Measurements from ENCODE around the gene SIDT1.

The SIDT1 gene

DNA sequence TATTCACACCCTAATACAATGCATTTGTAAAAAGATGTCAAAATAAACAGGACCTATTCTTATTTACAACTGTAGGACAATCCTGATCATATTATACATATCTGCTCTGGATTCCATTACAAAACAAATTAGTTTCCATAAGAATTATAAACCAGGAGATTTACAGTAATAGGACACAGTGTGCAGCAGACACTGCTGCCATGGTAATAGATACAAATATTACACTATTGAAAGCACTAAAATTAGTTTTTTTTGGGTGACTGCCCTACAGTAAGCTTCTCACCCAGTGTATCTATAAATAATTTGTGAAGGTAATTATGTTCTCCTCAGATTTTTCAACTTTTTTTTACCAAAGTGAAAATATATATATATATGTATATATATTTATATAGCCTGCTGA, 116.2 kb downstream of the SIDT1 start:
- Mint-ChIP-seq H3K27ac (no peak overlapping the region), H3K4me3 (no peak overlapping the region), H3K4me1 (ENCODE audit: low read depth) (no peaks in the 10 kb centered on the region), H3K27me3 (ENCODE audit: low read depth) (no peaks in the 10 kb centered on the region), H3K36me3 (ENCODE audit: low read depth) (peaks cover 17% of the 10 kb centered on the region), H3K9me3 (peaks cover 38% of the 10 kb centered on the region)
- DNase-seq (ENCODE audit: low spot score) = no peak

DNA sequence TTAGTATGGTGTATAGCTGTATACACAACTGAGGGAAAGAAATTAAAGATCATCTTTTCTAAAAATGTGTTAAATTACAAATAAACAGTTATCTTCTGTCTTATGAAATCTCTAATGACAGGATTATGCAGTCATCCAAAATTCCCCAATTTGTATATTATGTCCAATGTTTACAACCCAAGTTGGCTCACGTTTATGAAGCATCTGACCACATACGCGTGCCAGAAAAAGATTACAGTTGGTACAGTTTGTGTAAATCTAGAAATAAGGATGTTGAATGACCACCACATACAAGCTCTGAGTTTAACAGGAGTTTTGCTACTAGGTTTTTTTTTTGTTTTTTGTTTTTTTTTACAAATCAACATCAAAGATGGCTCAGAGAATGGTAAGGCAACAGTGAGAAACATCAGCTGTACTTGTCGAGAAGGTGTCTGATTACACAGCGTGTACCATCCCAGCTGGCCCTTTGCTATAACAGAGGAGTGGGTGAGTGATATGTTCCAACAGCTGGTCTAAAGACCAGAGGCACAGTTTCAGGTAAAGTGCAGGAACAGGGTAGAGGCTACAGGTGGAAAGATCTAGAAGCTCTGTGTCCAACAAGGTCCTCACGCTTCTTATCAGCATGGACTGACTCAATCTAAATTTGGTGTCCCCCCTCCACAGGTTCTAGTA, 117.0 kb downstream of the SIDT1 start:
- Mint-ChIP-seq H3K27ac (no peak overlapping the region), H3K9me3 (peaks cover 31% of the 10 kb centered on the region), H3K27me3 (ENCODE audit: low read depth) (no peaks in the 10 kb centered on the region), H3K4me1 (ENCODE audit: low read depth) (no peaks in the 10 kb centered on the region), H3K4me3 (no peak overlapping the region), H3K36me3 (ENCODE audit: low read depth) (peaks cover 14% of the 10 kb centered on the region)
- no peak for DNase-seq (ENCODE audit: low spot score)

DNA sequence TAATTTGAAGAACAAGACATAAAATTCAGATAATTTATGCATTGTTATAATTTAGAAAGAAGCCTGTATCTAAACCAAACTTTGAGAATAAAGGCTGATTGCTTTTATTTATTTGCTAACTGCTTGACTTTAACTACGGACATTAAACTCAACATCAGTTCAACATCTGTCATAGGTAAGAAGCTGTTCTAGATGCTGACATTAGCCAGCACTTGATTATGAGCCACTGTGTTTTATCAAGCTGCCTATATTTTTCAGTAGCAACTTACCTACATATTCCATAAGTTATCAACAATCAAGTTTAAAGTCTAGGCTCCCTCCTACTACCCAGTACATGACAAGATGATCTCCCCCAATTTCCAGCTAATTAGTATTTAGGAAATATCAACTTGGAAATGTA, 122.0 kb downstream of the SIDT1 start:
- DNase-seq (ENCODE audit: low spot score) = no peak
- Mint-ChIP-seq H3K4me3 (no peak overlapping the region), H3K4me1 (ENCODE audit: low read depth) (no peaks in the 10 kb centered on the region), H3K27me3 (ENCODE audit: low read depth) (no peaks in the 10 kb centered on the region), H3K36me3 (ENCODE audit: low read depth) (peaks cover 21% of the 10 kb centered on the region), H3K27ac (no peak overlapping the region), H3K9me3 (no peaks in the 10 kb centered on the region)

DNA sequence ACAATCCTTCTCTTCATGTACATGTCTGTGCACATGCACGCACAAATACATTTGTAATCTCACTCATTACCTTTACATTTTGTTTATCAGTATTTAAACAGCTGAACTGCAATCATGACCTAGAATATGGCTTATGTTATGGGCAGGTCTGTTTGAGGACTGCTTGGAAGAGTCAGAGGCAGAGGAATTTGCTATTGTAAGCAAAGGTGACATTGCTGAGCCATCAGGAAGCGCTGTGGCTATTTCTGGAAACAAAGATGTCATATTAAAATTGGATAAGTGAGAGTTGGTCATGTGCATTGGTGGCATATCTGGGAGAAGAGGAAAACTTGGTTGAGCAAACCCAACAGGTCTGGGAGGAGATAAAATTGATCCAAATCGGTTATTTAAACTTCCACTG, 122.5 kb downstream of the SIDT1 start:
- no peak overlapping the region for H3K27ac Mint-ChIP-seq
- H3K36me3 Mint-ChIP-seq (ENCODE audit: low read depth) = peaks cover 22% of the 10 kb centered on the region
- DNase-seq (ENCODE audit: low spot score) = no peak
- no peaks in the 10 kb centered on the region for H3K4me1 Mint-ChIP-seq (ENCODE audit: low read depth)
- H3K9me3 Mint-ChIP-seq = no peaks in the 10 kb centered on the region
- no peak overlapping the region for H3K4me3 Mint-ChIP-seq
- no peaks in the 10 kb centered on the region for H3K27me3 Mint-ChIP-seq (ENCODE audit: low read depth)

DNA sequence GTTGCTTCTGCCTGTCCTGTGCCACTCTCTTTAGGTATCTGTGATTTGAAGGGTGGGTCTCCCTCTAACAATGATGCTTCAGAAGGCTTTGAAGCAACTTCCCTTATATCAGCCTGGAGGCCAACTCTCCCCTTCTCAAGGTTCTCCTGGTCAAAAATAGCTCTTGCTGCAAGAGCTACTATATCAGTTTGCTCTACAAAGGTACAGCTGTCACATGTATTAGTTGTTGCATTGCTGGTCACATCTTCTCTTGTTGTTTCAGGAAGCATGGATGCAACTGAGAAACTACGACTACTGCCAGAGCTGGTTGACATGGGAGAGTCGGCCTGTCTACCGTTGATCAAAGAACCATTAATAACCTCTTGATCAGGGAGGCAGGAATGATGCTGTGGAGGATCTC, 125.8 kb downstream of the SIDT1 start:
- no peak for DNase-seq (ENCODE audit: low spot score)
- H3K4me3 Mint-ChIP-seq = no peak overlapping the region
- H3K9me3 Mint-ChIP-seq = no peaks in the 10 kb centered on the region
- no peak overlapping the region for H3K27ac Mint-ChIP-seq
- H3K4me1 Mint-ChIP-seq (ENCODE audit: low read depth) = no peaks in the 10 kb centered on the region
- H3K36me3 Mint-ChIP-seq (ENCODE audit: low read depth) = peaks cover 28% of the 10 kb centered on the region
- H3K27me3 Mint-ChIP-seq (ENCODE audit: low read depth) = no peaks in the 10 kb centered on the region

DNA sequence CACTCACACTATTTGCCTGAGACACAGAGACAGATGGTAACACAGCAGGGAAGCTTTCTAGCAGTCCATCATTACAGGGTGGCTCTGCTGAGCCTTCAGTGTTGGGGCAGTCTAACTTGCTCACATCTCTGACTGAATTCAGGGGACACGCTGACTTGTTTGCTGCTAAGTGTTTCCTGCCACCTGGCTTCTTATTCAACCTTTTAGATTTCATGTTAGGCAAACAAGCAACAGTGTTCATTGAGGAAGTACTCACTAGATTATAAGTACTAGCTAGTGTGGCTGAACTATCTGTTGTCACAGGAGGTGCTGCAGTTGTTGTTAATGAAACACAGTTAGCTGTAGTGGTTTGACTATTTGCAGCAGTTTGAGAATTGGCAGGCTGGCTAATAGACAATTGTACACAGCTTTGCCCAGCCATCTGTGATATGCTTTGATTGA, 126.8 kb downstream of the SIDT1 start:
- Mint-ChIP-seq H3K4me1 (ENCODE audit: low read depth) (no peaks in the 10 kb centered on the region), H3K4me3 (no peak overlapping the region), H3K27me3 (ENCODE audit: low read depth) (no peaks in the 10 kb centered on the region), H3K9me3 (no peaks in the 10 kb centered on the region), H3K27ac (no peak overlapping the region), H3K36me3 (ENCODE audit: low read depth) (peaks cover 28% of the 10 kb centered on the region)
- no peak for DNase-seq (ENCODE audit: low spot score)

DNA sequence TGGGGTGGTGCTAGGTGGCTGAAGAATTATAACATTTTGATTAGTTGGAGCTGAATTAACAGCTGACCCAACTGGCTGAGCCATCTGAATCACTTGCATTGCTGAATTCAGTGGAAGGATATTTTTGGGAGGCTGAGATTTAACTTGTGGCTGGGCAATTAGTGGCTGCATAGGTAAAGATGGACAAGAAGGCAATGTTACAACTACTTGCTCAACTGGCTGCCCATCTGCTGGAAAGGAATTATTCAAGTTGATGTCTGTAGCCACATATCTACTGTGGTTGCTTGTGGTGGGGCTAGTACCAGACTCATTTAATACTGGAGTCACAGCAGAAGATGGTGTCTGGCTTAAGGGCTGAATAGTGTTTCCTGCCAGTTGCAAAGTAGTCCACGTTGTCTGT, 127.6 kb downstream of the SIDT1 start:
- Mint-ChIP-seq H3K9me3 (no peaks in the 10 kb centered on the region), H3K4me3 (no peak overlapping the region), H3K36me3 (ENCODE audit: low read depth) (peaks cover 27% of the 10 kb centered on the region), H3K27ac (no peak overlapping the region), H3K27me3 (ENCODE audit: low read depth) (no peaks in the 10 kb centered on the region), H3K4me1 (ENCODE audit: low read depth) (peaks cover 3% of the 10 kb centered on the region)
- DNase-seq (ENCODE audit: low spot score) = no peak

DNA sequence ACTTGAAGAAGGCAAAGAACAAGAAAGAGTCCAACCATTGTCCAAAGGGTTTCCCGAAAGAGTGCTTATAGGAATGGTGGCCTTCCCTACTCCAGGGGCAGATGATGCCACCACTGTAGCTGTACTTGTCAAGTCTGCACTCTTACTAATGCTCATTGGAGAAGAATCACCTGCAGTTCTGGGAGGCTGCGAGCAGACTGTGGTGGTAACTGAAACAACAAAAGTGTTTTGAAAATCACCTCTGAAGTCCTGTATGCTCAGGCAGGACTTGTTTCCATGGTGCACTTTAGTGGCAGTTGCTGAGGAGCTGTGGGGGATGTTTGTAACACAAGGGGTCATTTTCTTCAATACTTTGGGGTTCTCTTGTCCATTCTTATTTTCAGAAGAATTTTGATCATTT, 128.1 kb downstream of the SIDT1 start:
- Mint-ChIP-seq H3K36me3 (ENCODE audit: low read depth) (peaks cover 24% of the 10 kb centered on the region), H3K27me3 (ENCODE audit: low read depth) (no peaks in the 10 kb centered on the region), H3K4me1 (ENCODE audit: low read depth) (peaks cover 4% of the 10 kb centered on the region), H3K9me3 (no peaks in the 10 kb centered on the region), H3K27ac (no peak overlapping the region), H3K4me3 (no peak overlapping the region)
- DNase-seq (ENCODE audit: low spot score) = no peak

DNA sequence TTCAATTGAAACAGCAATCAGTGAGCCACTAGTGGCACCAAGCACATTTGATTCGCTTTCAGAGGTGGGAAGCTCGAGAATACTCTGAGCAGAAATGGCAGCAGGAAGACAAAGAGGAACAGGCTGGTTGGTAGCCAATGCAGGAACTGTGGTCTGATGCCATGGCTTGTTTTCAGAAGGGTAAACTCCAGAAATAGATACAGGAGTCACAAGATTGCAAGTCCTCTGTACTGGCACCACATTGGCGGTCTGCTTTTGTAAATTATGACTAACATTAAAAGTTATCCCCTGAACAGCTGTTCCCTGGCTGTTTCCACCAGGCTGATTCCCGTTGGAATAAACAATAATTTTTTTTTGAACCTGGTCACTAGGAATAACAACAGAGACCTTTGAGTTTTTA, 128.5 kb downstream of the SIDT1 start:
- Mint-ChIP-seq H3K36me3 (ENCODE audit: low read depth) (peaks cover 26% of the 10 kb centered on the region), H3K4me1 (ENCODE audit: low read depth) (peaks cover 4% of the 10 kb centered on the region), H3K27ac (no peak overlapping the region), H3K9me3 (no peaks in the 10 kb centered on the region), H3K4me3 (no peak overlapping the region), H3K27me3 (ENCODE audit: low read depth) (no peaks in the 10 kb centered on the region)
- DNase-seq (ENCODE audit: low spot score) = no peak

DNA sequence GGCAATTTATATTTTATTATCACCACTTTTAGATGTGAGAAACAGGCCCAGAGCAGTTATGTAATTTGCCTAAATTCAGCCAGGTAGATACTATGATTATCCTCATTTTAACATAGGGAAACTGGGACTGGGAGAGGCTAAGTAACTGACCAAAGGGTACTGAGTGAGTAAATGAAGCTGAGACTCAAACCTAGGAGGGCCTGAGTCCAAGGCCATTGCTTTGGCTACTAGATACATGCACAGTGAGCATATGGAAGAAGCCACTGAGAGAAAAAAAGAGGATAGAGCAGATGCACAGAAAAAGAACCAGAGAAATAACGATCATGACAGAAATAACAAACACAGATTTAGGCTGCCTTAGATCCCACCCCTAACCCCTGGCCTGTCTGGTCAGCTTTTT, 130.5 kb downstream of the SIDT1 start:
- Mint-ChIP-seq H3K27me3 (ENCODE audit: low read depth) (no peaks in the 10 kb centered on the region), H3K27ac (no peak overlapping the region), H3K4me3 (no peak overlapping the region), H3K36me3 (ENCODE audit: low read depth) (peaks cover 21% of the 10 kb centered on the region), H3K4me1 (ENCODE audit: low read depth) (peaks cover 9% of the 10 kb centered on the region), H3K9me3 (no peaks in the 10 kb centered on the region)
- DNase-seq (ENCODE audit: low spot score) = no peak

DNA sequence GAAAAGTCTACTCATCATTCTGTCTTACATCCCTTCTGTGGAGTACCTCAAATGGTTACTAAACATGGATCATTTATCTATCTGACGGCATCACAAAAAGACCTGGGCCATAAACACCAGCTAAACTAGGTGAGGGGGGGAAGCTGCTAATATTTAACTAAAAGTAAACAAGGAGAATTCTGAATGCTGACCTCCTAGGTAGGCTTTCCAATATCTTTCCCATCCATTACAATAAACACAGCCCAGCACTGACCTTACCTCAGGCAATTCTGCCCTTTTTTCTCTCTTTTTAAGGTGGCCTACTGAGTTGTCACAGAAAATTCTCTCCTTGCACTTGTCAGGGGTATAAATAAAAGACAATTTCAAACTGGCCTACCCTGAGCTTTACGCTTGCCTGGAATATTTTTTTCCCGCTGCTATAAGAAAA, 131.0 kb downstream of the SIDT1 start:
- H3K27ac Mint-ChIP-seq = no peak overlapping the region
- peaks cover 19% of the 10 kb centered on the region for H3K36me3 Mint-ChIP-seq (ENCODE audit: low read depth)

DNA sequence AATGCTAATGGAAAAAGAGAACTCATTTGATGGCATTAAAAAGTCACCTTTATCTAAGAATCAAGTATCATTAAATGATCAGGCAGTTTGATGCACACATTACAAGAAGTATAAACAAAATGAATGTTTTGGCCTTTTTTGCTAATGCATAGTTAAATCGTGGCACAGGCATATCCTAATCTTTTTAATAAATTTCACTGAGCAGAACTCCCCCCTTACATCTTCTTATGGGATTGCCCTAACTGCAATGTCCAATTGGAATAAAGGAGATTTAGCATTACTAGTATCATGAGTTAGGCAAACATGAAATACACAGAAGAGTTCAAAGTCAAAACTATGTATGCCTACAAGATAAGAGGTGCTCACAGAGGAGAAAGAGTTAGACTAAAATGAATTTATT, 131.4 kb downstream of the SIDT1 start:
- H3K27ac Mint-ChIP-seq = no peak overlapping the region
- no peak overlapping the region for H3K4me3 Mint-ChIP-seq
- peaks cover 19% of the 10 kb centered on the region for H3K36me3 Mint-ChIP-seq (ENCODE audit: low read depth)
- no peaks in the 10 kb centered on the region for H3K27me3 Mint-ChIP-seq (ENCODE audit: low read depth)
- H3K9me3 Mint-ChIP-seq = no peaks in the 10 kb centered on the region
- H3K4me1 Mint-ChIP-seq (ENCODE audit: low read depth) = peaks cover 11% of the 10 kb centered on the region
- no peak for DNase-seq (ENCODE audit: low spot score)

More for the DNA sequence above, 131.0 kb downstream of the SIDT1 start:
- H3K9me3 Mint-ChIP-seq = no peaks in the 10 kb centered on the region
- H3K4me3 Mint-ChIP-seq = no peak overlapping the region
- DNase-seq (ENCODE audit: low spot score) = no peak
- peaks cover 11% of the 10 kb centered on the region for H3K4me1 Mint-ChIP-seq (ENCODE audit: low read depth)
- no peaks in the 10 kb centered on the region for H3K27me3 Mint-ChIP-seq (ENCODE audit: low read depth)

DNA sequence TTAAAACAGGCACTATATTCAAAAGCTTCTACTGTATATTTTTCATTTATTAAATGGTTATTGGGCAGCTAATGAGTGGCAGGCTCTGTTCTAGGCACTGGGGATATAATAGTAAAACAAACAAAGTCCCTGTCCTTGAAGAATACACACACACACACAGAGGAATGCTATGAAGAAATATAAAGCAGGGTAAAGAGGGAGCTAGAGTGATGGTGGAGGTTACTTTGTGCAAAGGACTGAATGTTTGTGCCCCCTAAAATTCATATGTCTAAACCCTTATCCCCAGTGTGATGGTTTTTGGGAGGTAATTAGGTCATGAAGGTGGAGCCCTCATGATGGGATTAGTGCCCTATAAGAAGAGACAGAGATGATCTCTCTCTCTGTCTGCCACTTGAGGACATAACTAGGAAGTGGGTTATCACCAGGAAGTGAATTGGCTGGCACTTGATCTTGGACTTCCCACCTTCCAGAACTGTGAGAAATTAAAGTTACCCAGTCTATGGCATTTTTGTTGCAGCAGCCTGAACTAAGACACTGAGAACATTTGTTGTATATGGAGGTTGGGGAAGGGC, 132.3 kb downstream of the SIDT1 start:
- peaks cover 11% of the 10 kb centered on the region for H3K4me1 Mint-ChIP-seq (ENCODE audit: low read depth)
- no peaks in the 10 kb centered on the region for H3K27me3 Mint-ChIP-seq (ENCODE audit: low read depth)
- peaks cover 14% of the 10 kb centered on the region for H3K36me3 Mint-ChIP-seq (ENCODE audit: low read depth)
- H3K9me3 Mint-ChIP-seq = no peaks in the 10 kb centered on the region
- H3K4me3 Mint-ChIP-seq = no peak overlapping the region
- H3K27ac Mint-ChIP-seq = no peak overlapping the region
- no peak for DNase-seq (ENCODE audit: low spot score)

DNA sequence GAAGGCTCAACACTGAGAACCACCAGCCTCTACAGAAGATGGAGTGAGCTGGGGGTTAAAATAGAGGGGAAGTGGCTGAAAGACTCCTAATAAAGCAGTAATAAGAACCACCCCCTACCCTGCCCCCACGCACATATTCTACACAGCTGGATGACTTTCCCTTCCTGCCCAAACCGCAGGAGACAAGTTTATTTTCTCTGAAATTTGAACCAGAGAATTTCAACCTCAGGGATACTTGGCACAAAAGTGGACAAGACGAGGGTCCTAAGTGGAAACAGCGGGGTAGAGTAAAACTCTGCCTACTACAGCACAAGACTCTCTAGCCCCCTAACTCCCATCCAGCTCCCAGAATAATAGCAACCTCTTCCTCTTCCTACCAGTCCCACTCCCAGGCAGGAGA, 135.7 kb downstream of the SIDT1 start:
- H3K9me3 Mint-ChIP-seq = no peaks in the 10 kb centered on the region
- no peaks in the 10 kb centered on the region for H3K27me3 Mint-ChIP-seq (ENCODE audit: low read depth)
- H3K27ac Mint-ChIP-seq = no peak overlapping the region
- peaks cover 3% of the 10 kb centered on the region for H3K36me3 Mint-ChIP-seq (ENCODE audit: low read depth)
- DNase-seq (ENCODE audit: low spot score) = no peak
- peaks cover 11% of the 10 kb centered on the region for H3K4me1 Mint-ChIP-seq (ENCODE audit: low read depth)
- H3K4me3 Mint-ChIP-seq = no peak overlapping the region

DNA sequence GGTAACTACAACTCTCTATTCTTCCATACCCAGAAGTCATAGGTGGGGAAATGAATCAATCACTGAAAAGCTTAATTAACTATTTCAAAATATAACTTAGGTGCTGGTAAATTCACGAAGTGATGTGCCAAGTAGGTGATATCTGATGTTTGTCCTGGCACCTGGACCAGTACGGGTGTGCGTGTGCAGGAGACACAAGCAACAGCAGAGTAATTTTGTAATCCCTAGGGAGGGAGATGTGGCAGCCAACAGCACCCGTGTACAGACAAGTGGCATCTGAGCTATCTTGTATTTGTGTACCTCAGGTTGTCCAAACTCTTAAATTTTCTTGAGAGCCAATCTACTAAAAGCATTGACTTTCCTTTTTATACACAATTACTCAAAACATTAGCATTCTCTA, 141.2 kb downstream of the SIDT1 start:
- no peaks in the 10 kb centered on the region for H3K27me3 Mint-ChIP-seq (ENCODE audit: low read depth)
- H3K9me3 Mint-ChIP-seq = no peaks in the 10 kb centered on the region
- no peak overlapping the region for H3K4me3 Mint-ChIP-seq
- H3K4me1 Mint-ChIP-seq (ENCODE audit: low read depth) = no peaks in the 10 kb centered on the region
- no peak overlapping the region for H3K27ac Mint-ChIP-seq
- DNase-seq (ENCODE audit: low spot score) = no peak
- H3K36me3 Mint-ChIP-seq (ENCODE audit: low read depth) = peaks cover 10% of the 10 kb centered on the region

All from T-helper 2 cell treated with Interferon-gamma antibody and Interleukin-4, amounts not matched to agents 5 μg/mL and 100 μg/mL, for 36 hours (primary cell).